ENCODE measurements around the gene STUM.
"Not testable (repeated sequence)": the region's sequence is repeated elsewhere in the genome, so short reads cannot be mapped to it uniquely, and the experiment has no call there.

The STUM gene

GRCh38 chr1:226548256-226549093 is at the start of gene STUM:
STUM (plus strand) TSS chr1:226548764; CDS start chr1:226548905, 141 bp downstream.
- DNase-seq = peak; percentile 31

GRCh38 chr1:226499699-226500098 is 48.9 kb upstream of the STUM start:
- not testable (repeated sequence) for DNase-seq

GRCh38 chr1:226506021-226506420 is 42.5 kb upstream of the STUM start:
- DNase-seq = no peak

GRCh38 chr1:226506921-226507320 is 41.6 kb upstream of the STUM start:
- DNase-seq = no peak

- DNase-seq = no peak
Observed at GRCh38 chr1:226510453-226510852, 38.1 kb upstream of the STUM start.

GRCh38 chr1:226511296-226511695 is 37.3 kb upstream of the STUM start:
- no peak for DNase-seq

- DNase-seq = no peak
Observed at GRCh38 chr1:226512076-226512728, 36.4 kb upstream of the STUM start.

- DNase-seq = no peak
Observed at GRCh38 chr1:226518375-226518774, 30.2 kb upstream of the STUM start.

- no peak for DNase-seq
Observed at GRCh38 chr1:226519135-226519534, 29.4 kb upstream of the STUM start.

GRCh38 chr1:226519716-226520598 is 28.6 kb upstream of the STUM start:
- no peak for DNase-seq

GRCh38 chr1:226520640-226521355 is 27.8 kb upstream of the STUM start:
- no peak for DNase-seq

- no peak for DNase-seq
Observed at GRCh38 chr1:226523646-226524406, 24.7 kb upstream of the STUM start.

- no peak for DNase-seq
Observed at GRCh38 chr1:226524547-226524946, 24.0 kb upstream of the STUM start.

GRCh38 chr1:226525750-226526149 is 22.8 kb upstream of the STUM start:
- DNase-seq = no peak

- DNase-seq = no peak
Observed at GRCh38 chr1:226526801-226527595, 21.6 kb upstream of the STUM start.

- DNase-seq = no peak
Observed at GRCh38 chr1:226529891-226530290, 18.7 kb upstream of the STUM start.

- DNase-seq = no peak
Observed at GRCh38 chr1:226530591-226530990, 18.0 kb upstream of the STUM start.

GRCh38 chr1:226531360-226532093 is 17.0 kb upstream of the STUM start:
- no peak for DNase-seq

- DNase-seq = no peak
Observed at GRCh38 chr1:226532553-226532952, 16.0 kb upstream of the STUM start.

GRCh38 chr1:226533220-226533619 is 15.3 kb upstream of the STUM start:
- DNase-seq = no peak

Data from COR-L47 (cell line).